Measurements from ENCODE around the gene INSR.

GRCh38 chr19:7063764-7064418, 230.3 kb downstream of the INSR start:
- TF ChIP-seq CTCF (conservative IDR thresholded peaks at IDR 0.05; ENCODE audit: low read depth, low read length) (no peak), EZH2 (IDR thresholded peaks at IDR 0.05; ENCODE audit: low read length, unreplicated experiment) (no peak), EZH2phosphoT487 (IDR thresholded peaks at IDR 0.05; ENCODE audit: borderline replicate concordance, low read length) (no peak)
